ENCODE data around the gene CELF6.
"Not testable (repeated sequence)": the region's sequence is repeated elsewhere in the genome, so short reads cannot be mapped to it uniquely, and the experiment has no call there.

The CELF6 gene

DNA sequence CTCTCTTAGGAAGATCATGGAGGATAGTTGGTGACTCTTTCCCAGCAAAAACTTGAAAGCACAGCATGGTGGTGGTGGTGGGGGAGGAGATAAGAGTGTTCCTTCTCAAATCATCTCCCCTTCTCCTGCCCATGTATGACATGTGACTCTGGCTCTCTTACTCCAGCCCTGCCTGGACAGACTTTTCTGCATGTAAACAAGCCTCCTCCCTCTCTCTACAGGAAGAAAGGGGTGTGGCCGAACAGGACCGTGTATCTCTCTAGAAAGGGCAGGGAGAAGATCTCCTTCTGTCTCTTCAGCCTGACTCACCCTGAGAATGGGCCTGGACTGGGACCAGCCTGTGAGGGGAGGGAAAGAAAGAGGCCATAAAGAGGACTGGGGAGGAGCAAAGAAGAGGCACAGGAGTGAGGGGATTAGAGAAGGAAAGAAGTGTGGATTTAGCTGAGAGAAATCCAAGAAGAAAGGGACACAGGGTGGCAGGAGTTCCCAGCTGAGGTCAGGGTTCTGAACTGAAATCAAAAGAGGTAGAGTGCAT, 1.5 kb downstream of the CELF6 start:
- no peak for DNase-seq (ENCODE audit: low read depth, low spot score)

DNA sequence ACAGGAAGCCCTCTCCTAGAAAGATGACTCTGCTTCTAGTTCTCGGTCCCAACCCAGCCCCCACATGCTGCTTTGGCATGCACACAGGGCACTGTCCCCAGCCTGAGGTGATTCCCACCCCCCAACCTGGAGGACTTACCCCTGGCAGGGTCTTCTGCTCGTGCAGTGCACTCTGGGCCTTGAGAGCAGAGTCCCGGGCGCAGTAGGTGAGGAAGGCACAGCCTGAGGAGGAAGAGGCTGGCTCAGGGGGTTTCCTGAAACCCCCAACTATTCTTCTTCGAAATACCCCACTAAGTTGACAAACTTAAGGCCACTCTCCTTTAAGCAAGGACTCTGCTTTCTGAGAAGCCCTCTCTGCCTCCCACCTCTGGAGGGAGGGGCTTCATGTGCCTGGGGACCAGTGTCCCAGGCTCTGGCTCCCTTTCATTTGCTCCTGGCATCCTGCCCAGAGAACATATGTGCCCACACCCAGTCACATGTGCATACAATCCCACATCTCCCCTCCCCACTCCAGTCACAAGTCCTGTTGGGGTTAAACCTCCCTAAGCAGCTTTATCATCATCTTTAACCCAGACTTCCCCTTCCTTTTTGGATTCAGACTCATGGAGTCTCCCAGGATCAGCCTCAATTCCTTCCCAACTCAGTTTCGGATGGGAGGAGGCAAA, 4.1 kb downstream of the CELF6 start:
- DNase-seq (ENCODE audit: low read depth, low spot score), result no peak

DNA sequence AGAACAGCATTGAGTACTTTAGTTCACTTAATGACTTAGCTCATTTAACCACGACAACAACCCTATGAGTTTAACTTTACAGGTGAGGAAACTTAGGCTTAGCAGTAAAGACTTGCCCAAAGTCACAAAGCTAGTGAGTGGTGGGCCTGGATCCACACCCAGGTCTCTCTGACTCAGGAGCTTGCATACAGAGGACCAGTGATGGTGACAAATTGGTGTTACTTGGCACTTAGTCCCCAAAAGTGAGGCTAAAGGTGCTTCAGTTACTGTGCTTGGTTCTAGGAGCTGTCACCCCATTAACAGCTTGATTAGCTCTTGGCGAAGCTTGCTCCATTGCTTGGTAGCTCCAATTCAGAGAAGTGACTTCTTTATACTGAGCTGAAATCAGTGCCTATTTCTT, 6.1 kb downstream of the CELF6 start:
- no peak for DNase-seq (ENCODE audit: low read depth, low spot score)

DNA sequence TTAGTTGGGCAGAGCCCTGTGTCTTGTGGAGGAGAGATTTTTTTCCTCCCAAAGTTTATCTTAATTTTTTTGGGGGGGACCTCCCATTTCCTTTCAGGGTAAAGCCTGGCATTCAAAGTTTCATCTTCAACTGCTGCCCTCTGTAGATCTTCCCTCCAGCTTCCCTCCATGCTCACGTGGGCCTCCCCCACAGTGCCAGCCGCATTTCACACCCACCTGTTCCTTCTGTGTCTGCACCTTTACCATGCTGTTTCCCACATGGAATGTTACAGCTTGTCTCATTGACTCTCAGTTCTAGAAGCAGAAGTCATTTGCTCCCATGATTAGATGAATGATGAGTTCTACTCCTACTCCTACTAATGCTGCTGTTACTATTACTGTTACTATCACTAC, 6.5 kb downstream of the CELF6 start:
- DNase-seq (ENCODE audit: low read depth, low spot score), result no peak

DNA sequence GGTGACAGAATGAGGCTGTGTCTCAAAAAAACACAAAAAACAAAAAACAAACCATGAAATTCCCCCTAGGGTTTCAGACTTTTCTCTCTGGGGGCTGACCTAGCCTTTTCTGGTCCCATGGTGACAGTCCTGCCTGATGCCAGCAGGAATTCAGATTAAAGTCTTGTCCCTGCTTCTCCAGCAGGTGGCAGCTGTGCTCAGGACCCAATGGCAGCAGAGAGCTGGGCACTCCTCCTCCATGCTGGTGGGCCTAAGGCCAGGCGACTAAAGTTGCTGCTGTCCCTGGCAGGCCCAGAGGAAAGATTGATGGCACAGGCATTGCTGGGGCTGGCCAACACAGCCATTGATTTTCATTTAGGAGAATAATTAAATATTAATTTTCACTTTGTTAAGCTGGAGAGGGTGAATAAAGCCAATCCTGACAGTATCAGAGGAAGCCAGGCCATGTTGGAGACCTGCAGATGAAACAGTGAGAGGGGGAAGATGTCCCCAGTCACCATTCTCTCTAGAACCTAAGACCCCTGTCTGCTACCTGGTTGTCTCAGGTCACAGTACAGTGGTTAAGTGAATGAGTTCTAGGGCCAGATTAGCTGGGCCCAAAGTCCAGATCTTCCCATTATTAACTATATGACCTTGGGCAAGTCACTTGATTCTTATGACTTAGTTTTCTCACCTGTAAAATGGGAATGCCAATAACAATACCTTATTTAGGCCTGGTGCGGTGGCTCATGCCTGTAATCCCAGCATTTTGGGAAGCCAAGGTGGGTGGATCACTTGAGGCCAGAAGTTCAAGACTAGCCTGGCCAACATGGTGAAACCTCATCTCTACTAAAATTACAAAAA, 7.1 kb downstream of the CELF6 start:
- DNase-seq (ENCODE audit: low read depth, low spot score), result no peak

DNA sequence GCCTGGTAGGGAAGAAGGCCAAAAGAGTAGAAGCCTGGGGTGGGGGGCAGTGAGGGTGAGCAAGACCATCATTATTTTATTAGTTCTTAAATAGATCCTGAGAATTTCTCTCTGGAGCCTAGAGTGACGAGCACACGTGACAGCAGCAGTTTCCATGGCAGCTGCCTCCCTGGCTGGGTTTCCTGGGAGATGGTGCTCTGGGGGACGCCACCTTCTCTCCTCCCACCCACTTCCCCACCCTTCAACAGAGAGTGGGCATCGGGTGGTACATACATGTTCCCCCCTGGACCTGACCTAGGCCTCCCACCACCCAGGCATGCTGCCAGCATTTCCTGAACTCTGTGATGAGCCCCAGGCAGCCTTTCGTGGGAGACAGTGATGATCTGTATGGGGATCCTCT, 12.9 kb downstream of the CELF6 start:
- DNase-seq (ENCODE audit: low read depth, low spot score), result no peak

DNA sequence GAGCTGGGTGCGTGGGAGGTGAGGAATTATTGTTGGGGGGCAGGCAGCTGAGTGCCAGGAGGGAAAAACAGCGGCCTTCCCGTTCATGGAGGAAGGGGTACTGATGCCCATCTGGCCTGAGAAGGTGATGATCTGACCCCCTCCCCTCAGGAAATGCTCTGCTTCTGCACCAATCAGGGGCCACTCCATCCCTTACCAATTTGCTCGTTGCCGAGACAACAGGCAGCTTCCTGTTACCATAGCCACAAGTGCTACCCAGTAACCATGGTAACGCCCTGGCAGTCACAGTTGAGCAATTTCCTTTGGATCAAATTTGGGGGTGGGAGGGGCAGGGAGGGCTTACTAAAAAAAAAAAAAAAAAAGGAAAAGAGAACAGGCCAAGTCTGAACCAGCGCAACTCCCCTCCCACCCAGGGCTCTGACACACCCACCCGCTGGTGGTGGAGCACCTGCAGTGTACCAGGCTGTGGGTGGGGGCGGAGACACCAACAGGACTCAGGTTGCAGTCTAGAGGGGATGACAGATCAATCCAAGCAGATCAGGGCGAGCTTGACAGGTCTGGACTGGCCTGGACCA, 13.7 kb downstream of the CELF6 start:
- DNase-seq (ENCODE audit: low read depth, low spot score), result no peak

DNA sequence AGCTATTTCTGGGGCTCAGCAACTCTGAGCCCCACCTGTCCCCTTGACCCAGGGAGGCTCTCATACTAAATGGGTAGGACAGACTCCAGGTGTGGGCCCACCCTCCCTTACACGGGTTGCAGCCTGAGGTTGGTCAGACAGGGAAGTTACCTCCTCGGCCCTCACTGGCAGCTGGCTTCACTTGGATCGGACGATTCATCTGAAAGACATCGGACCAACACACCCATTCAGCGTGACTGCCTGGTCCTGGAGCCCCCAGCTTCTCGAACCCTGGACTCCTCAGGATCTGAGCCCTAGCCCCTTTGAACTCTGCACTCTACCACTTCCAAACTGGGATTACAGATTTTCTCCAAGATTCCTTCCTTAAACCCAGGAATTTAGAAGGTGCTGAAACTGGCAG, 15.4 kb downstream of the CELF6 start:
- no peak for DNase-seq (ENCODE audit: low read depth, low spot score)

DNA sequence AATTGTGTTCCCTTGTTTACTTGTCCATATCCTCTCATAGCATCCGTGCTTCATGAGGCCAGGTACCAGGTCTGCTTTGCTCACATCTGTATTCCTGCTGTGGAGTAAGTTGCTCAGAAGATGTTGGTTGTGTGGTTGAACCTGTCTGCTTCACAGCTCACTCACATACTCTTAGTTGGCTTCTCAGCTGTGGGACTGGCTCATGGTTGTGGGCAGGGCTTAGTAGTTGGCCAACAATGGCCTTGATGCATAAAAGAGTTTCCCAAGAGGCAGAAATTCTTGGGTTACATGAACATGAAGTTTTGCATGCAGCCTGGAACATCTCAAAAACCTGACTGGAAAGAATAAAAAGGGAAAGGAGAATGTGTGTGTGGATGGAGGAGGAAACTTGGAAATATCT, 17.0 kb downstream of the CELF6 start:
- DNase-seq (ENCODE audit: low read depth, low spot score), result no peak

DNA sequence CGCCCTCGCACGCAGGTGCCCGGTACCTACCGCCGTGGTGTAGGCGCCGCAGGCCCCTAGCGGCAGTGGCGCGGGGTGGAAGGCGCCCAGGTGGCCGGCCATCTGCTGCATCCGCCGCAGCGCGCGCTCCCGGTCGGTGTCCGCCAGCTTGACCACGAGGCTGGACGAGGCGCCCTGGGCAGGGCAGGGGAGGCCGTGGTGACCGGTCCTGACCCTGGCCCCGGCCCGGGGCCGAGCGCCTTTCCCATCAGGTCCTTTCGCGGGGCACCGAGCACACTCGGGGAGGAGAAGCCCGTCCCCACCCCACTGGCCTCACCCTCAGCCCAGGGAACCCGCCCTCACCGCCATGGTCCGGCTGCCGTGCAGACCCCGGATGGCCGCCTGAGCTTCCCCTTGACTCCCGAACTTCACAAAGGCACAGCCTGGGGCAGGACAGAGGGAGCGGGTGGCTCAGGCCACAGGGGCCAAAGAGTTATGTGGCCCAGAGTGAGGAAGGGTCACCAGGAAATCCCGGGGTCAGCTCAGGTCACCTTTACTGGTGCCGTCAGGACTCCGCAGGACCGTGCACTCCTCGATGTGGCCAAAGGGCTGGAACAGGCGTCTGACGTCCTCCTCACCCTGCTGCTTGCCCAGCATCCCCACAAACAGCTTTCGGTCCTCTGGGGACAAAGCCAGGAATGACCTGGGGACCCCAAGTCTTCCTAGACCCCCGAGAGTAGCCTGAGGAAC, 30.2 kb downstream of the CELF6 start:
- no peak for DNase-seq (ENCODE audit: low read depth, low spot score)

DNA sequence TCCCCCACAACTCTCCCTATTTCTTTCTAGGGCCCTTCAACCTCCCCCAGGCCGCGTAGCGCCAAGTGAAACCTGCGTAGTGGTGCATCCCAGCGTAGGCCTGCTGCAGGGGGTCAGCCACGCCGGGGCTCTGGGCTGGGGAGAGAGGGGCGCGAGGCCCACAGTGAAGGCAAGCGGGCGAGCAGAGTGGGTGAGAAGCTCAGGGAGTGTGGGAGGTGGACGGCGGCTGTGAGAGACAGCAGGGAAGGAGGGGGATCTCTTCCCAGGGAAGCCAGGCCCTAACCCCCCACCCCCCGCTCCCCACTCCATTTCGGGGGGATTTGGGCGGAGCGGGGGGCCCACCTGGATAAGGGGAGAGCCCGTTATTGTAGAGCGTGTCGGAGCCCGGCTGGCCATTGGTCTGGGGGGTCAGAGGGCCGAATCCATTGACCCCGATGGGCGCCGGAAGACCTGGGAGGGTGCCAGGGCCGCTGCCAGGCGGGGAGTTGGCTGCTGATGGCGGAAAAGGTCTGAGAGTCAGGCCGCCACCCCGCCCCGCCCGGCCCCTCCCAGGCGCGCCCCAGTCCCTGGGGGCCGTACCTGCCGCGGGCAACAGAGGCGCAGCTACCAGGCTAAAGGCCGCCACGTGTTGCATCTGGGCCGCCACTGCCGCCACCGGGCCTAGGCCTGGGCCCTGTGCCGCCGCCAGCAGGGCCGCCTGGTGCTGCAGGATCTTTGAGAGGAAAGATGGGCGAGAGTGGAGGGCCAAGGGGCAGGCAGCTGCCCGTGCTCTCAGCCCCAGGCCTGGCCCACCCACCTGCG, 31.0 kb downstream of the CELF6 start:
- DNase-seq (ENCODE audit: low read depth, low spot score), result no peak

DNA sequence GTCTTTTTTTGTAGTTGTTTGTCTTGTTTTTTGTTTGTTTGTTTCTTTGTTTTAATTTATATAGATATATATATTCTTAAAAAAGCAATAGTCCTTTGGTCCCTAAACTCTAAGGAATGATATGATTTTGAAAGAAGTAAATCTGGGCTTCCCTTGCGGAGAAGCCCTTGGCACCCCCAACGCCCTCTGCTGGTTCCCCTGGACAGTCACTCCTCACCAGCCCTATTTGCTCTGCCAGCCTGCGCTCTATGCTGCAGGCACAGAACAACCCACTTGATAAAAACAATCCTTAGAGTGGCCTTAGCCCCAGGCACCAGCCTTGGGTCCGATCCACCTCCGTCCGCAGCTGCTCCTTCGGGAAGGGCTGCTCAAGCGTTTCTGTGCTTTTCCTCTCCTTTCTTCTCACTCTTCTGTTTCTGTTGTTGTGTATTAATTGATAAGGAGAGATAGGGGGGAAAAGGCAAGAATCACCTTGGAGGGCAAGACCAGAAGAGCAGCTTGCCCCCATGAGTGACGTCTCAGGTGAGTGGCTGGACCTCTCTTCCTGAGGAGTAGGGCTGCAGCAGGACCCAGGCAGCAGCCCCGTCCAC, 33.9 kb downstream of the CELF6 start:
- peak; percentile 25 for DNase-seq (ENCODE audit: low read depth, low spot score)

DNA sequence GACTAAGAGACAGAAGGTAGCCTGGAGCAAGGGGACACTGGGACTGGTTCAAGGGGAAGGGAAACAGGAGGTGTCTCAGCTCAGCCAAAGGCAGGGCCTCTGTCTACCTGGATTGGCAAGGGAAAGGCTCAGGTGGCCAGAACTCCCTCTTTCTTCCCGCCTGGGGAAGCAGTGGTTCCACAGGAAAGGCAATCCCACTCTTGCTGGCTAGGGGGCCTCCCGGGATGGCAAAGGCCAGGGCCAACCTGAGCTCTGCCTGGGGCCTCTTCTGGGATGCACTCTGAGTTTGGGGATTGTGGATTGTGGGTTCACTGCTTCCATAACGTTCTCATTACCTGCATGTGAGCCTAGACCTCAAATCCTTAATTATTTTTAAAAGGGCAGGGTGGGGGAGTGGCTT, 34.6 kb downstream of the CELF6 start:
- DNase-seq (ENCODE audit: low read depth, low spot score), result no peak

DNA sequence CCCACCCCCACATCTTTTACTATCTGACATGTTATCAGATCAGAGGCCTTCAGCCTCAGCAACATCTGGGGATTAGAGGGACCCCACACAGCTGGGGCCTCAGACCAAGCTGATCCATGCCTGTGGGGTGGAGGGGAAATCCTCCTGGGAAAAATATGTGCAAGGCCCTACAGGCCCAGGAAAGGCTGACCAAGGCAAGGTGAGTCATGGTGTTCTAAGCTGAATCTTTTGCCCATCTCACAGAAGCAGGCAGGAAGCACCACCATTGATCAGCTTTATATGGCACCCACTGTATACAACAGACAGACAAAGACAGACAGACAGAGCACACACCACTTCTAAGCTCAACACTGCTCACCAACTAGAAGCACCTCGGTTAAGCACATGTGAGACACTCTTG, 35.2 kb downstream of the CELF6 start:
- no peak for DNase-seq (ENCODE audit: low read depth, low spot score)

DNA sequence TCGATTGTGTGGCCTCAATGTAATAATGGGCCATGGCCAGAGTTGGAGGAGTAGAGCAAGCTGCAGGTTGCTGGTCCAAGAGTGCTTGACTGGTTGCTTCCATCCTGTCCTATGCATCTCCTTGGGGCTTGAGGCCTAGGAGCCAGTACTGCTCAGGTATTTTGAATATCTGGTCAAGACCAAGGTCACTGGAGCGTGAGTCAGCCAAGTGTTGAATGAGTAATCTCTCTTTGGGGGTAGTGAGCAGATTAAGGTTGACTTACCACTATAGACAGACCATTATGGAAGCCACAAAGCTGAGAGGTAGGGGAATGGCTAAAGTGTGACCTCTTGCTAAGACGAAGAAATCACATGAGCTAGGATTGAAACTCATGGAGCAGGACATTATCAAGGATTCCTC, 38.2 kb downstream of the CELF6 start:
- no peak for DNase-seq (ENCODE audit: low read depth, low spot score)

DNA sequence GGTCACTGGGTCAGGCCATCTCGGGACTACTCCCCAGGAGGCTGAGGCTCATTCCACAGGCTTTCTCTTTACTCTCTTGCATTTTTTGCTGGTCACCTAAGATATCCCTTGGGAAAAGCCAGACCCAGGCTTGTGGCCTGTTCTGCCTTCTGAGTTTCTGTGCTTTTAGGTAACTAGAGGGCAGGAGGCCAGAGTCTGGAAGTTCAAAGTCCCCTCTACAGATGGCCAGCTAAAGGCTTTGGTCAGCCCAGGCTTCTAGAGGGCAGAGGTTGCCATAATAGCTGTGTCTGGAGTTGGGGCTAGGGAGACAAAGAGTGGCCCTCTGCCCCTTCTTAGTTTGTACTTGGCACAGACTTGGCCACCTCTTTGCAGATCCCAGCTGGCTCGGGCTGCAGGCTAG, 39.2 kb downstream of the CELF6 start:
- no peak for DNase-seq (ENCODE audit: low read depth, low spot score)

DNA sequence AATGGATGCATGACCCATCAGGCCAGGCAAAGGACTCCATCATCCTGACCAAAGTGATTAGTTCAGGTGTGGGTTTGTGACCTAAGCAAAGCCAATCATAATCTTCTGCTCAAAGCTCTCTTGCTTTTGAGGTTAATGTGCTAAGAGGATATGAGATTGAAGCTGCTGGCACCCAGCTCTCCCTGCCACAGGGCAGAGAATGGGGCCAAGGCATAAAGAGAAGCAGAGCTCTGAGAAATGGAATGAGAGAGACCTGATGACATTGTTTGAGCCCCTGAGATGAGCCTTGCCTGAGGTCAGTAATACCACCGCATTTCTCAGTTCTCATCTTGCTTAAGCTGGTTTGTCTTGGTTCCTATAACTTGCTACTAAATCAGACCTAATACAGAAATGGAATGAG, 41.2 kb downstream of the CELF6 start:
- DNase-seq (ENCODE audit: low read depth, low spot score), result no peak

DNA sequence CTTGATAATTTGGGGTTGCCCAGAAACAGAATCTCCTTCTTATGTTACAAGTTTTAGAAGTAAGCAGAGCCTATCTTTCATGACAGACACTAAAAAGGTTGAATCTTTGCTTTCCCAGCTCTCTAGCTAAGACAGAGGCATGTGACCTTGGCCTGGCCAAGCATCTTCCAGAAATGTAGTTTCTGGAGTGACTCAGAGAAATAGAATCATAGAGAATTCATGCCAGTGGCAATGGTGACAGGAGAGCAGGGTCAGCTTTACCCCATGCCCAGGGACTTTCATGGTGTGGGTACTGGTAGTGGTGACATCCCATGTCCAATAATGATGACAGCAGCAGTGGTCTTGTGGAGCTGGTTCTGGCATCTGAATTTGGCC, 43.6 kb downstream of the CELF6 start:
- no peak for DNase-seq (ENCODE audit: low read depth, low spot score)

DNA sequence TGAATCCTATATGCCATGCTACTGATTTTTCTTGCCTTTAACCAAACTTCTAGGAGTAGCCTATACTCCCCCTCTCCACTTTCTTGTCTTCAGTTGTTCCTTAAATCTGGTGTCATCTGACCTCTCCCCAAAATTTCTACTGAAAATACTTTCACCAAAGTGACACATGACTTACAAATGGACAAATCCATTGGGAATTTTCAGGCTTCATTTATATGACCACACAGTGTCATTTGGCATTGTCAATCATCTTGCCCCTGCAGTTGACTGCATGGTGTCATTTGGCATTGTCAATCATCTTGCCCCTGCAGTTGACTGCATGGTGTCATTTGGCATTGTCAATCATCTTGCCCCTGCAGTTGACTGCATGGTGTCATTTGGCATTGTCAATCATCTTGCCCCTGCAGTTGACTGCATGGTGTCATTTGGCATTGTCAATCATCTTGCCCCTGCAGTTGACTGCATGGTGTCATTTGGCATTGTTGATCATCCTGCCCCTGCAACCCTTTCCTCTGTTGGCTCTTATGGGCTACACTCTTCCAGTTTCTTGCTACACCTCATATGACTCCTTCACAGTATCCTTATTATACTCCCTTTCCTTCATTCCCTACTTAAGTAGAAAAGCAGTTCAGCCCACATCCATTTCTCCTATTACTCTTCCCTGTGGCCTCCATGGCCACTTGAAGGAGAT, 44.2 kb downstream of the CELF6 start:
- not testable (repeated sequence) for DNase-seq (ENCODE audit: low read depth, low spot score)

DNA sequence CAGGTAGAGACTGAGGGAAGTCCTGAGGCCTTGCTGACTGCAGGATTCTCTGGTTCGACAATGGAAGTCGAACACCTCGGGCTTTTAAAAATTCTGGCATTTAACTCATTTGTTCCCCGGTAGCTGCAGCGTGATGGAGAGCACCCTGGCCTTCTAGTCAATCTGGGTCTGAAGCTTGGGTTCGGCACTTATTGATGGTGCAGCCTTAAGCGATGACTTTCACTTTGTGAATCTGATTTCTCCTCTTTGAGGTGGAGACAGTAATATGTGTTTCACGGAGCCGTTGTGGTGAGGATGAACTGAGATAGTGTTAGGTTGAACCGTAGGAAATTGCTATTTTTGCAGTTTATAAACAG, 47.0 kb downstream of the CELF6 start:
- DNase-seq (ENCODE audit: low read depth, low spot score), result no peak
